Skeletal muscle tissue (tissue), 4 donors: ENCODE data around the gene ZDHHC19. TPM values are rescaled to one million over a fixed set of nuclear protein-coding genes. Genes with fewer than 3 reads are reported as not detected.
"Not testable (repeated sequence)": the region's sequence is repeated elsewhere in the genome, so short reads cannot be mapped to it uniquely, and the experiment has no call there.

Source experiments
- H3K27ac ChIP-seq: one replicate; pipeline ENCODE4 v1.7.0; 2013; ENCODE audit warnings: mild to moderate bottlenecking, low read depth, low read length, inconsistent platforms
- H3K27me3 ChIP-seq, 3 donors: one replicate each; pipeline ENCODE4 v1.7.0; 2013; ENCODE audit warnings: low read length in 3 of 3; ENCODE audit not compliant: control insufficient read depth in 3 of 3, insufficient read depth in 3 of 3
- H3K36me3 ChIP-seq, 3 donors: one replicate each; pipeline ENCODE4 v1.7.0; 2013; ENCODE audit warnings: low read length in 3 of 3; ENCODE audit not compliant: control insufficient read depth in 3 of 3, insufficient read depth in 3 of 3
- H3K4me1 ChIP-seq, 3 donors: one replicate each; pipeline ENCODE4 v1.7.0; 2013; ENCODE audit warnings: low read length in 3 of 3, mild to moderate bottlenecking in 3 of 3; ENCODE audit not compliant: control insufficient read depth in 3 of 3, insufficient read depth in 3 of 3
- H3K4me3 ChIP-seq, 3 donors: one replicate each; pipeline ENCODE4 v1.7.0; 2013; ENCODE audit warnings: low read length in 3 of 3
- H3K9ac ChIP-seq, 3 donors: one replicate each; pipeline ENCODE4 v1.7.0; 2013; ENCODE audit warnings: low read length in 3 of 3, mild to moderate bottlenecking in 3 of 3, moderate library complexity in 2 of 3, low read depth in 1 of 3
- H3K9me3 ChIP-seq, 3 donors: one replicate each; pipeline ENCODE4 v1.7.0; 2013; ENCODE audit warnings: low read length in 3 of 3; ENCODE audit not compliant: control insufficient read depth in 3 of 3
- total RNA-seq: library from RNA; depleted of rRNA; stranded (reverse); fragments of >200 nt; gene quantifications from one replicate; pipeline ENCODE4 v1.2.3, GENCODE V29; 2014
- donor health status: Osteomylitis.

The ZDHHC19 gene, protein sequence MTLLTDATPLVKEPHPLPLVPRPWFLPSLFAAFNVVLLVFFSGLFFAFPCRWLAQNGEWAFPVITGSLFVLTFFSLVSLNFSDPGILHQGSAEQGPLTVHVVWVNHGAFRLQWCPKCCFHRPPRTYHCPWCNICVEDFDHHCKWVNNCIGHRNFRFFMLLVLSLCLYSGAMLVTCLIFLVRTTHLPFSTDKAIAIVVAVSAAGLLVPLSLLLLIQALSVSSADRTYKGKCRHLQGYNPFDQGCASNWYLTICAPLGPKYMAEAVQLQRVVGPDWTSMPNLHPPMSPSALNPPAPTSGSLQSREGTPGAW
- not detected for total RNA-seq

DNA sequence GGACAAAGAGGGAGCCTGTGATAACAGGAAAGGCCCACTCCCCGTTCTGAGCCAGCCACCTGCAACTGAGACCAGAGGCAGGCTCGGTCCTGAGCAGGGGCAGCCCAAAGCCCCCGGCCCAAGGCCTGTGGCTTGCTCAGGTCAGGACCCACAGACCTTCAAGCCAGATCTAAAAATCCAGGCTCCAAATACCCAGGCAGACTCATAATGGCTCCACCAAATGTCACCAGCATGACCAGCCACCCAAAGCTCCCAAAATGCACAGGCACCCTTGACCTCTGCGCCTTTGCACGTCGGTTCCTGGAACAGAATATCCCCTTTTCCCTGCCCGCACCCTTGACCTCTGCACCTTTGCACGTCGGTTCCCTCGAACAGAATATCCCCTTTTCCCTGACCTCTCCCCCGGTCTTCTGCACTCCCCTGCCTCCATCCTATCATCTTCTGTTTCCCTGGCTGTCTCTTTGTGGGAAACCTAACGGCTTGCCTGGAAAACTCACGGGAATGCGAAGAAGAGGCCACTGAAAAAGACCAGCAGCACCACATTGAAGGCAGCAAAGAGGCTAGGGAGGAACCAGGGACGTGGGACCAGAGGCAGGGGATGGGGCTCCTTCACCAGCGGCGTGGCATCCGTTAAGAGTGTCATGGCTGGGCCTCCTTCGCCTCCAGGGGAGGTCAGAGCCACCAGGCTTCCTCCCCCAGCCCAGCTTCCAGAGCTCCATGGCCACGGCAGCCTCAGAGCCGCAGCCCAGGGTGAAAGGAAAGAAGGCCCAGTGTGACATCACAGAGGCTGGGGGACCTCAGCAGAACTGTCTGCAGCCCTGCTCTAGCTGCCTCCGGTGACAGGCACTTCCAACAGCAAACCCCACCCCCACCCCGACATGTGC, at the start of gene ZDHHC19:
Gene ZDHHC19, minus strand, starts transcription at position 728 of the 884 bp plus-strand sequence. Its CDS starts 85 bp downstream, at position 643.
- H3K9me3 ChIP-seq: no peaks in the 10 kb centered on the region
- H3K36me3 ChIP-seq: no peaks in the 10 kb centered on the region
- H3K9ac ChIP-seq: no peak within 1 kb of the TSS
- H3K4me1 ChIP-seq: peaks cover 2 to 5% (median 2%) of the 10 kb centered on the region in 3 donors
- H3K27me3 ChIP-seq: peaks cover 0 to 13% (median 2%) of the 10 kb centered on the region in 3 donors
- H3K27ac ChIP-seq: no peak within 1 kb of the TSS
- no peak within 1 kb of the TSS for H3K4me3 ChIP-seq

DNA sequence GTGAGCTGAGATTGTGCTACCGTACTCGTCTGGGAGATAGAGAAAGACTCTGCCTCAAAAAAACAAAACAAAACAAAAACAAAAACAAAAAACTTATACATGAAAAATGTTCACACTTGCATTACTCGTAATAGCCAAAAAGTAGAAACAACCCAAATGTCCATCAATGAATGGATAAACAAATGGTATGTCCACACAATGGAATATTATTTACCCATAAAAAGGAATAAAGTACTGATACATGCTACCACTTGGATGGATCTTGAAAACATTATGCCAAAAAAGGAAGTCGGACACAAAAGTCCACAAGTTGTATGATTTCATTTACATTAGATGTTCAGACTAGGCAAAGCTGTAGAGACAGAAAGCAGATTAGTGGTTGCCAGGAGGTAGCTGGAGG, 49.6 kb upstream of the ZDHHC19 start:
- no peak overlapping the region for H3K4me3 ChIP-seq
- no peaks in the 10 kb centered on the region for H3K27me3 ChIP-seq
- H3K9me3 ChIP-seq: no peaks in the 10 kb centered on the region
- no peak overlapping the region for H3K9ac ChIP-seq
- peaks cover 9 to 24% (median 13%) of the 10 kb centered on the region in 3 donors for H3K36me3 ChIP-seq
- H3K27ac ChIP-seq: no peak overlapping the region
- no peaks in the 10 kb centered on the region for H3K4me1 ChIP-seq

DNA sequence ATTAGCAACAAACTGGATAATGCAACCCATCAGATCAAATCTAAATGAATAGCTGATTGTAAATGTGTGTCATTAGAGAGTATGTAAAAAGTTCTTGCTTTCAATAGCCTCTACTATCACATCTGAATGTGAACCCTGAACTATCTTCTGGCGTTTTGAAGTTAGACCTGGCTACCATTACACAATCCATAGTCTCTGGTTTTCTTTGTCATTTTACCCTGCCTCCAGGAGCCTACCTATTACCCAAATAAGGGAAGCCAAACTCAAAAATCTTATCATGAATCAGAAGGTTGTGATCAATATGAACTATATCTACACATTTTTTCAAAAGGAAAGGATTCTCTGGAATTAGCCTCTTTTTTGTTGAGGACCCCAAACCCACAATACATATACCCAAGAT, 44.6 kb upstream of the ZDHHC19 start:
- Histone ChIP-seq H3K9ac (no peak overlapping the region), H3K4me3 (no peak overlapping the region), H3K9me3 (no peaks in the 10 kb centered on the region), H3K27ac (no peak overlapping the region), H3K4me1 (peaks cover 0 to 5% (median 0%) of the 10 kb centered on the region in 3 donors), H3K27me3 (no peaks in the 10 kb centered on the region), H3K36me3 (peaks cover 6 to 24% (median 15%) of the 10 kb centered on the region in 3 donors)

DNA sequence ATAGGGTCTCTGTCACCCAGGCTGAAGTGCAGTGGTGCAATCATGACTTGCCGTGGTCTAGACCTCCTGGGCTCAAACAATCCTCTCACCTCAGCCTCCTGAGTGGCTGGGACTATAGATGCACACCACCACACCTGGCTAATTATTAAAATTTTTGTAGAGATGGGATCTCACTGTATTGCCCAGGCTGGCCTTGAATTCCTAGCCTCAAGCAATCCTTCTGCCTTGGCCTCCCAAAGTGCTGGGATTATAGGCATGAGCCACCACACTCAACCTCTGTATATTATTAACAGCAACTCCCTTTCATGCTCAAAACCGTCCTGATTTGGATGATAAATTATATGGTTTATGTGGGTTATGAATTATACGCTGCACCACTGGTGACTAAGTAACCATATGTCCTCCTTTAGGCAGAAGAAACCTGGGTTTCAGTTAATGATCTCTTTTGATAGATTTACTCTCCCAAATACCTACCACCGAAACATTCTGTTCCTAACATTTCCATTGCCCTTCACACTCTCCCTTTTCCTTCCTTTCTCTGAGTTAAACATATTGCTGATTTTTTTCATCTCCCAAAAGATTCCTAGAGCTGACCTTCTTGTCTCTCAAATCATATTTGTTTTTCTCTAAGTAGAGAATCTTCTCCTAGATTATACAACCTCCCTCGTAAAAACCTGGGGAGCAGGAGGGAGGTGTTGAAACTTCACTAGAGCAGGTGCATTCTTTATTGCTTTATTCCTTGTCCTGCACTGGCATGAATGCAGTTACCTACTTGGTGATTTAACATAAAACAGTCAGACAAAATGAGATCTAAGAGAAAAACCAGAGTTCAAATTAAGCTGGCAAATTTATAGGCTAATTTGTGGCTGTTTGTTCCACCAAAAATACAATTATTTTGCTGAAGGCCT, 43.4 kb upstream of the ZDHHC19 start:
- Histone ChIP-seq H3K36me3 (peaks cover 6 to 25% (median 15%) of the 10 kb centered on the region in 3 donors), H3K27ac (no peak overlapping the region), H3K4me3 (no peak overlapping the region), H3K4me1 (peaks cover 0 to 5% (median 0%) of the 10 kb centered on the region in 3 donors), H3K27me3 (no peaks in the 10 kb centered on the region), H3K9me3 (no peaks in the 10 kb centered on the region), H3K9ac (no peak overlapping the region)

DNA sequence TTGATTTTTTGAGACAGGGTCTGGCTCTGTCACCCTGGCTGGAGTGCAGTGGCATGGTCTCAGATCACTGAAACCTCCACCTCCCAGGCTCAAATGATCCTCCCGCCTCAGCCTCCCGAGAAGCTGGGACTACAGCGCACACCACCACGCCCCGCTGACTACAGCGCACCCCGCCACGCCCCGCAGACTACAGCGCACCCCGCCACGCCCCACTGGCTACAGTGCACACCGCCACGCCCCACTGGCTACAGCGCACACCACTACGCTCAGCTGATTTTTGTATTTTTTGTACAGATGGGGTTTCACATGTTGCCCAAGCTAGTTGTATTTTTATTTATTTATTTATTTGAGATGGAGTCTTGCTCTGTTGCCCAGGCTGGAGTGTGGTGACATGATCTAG, 40.7 kb upstream of the ZDHHC19 start:
- Histone ChIP-seq H3K27ac (no peak overlapping the region), H3K36me3 (peaks cover 15 to 32% (median 25%) of the 10 kb centered on the region in 3 donors), H3K4me1 (peaks cover 0 to 5% (median 0%) of the 10 kb centered on the region in 3 donors), H3K9me3 (no peaks in the 10 kb centered on the region), H3K4me3 (no peak overlapping the region), H3K9ac (no peak overlapping the region), H3K27me3 (no peaks in the 10 kb centered on the region)

DNA sequence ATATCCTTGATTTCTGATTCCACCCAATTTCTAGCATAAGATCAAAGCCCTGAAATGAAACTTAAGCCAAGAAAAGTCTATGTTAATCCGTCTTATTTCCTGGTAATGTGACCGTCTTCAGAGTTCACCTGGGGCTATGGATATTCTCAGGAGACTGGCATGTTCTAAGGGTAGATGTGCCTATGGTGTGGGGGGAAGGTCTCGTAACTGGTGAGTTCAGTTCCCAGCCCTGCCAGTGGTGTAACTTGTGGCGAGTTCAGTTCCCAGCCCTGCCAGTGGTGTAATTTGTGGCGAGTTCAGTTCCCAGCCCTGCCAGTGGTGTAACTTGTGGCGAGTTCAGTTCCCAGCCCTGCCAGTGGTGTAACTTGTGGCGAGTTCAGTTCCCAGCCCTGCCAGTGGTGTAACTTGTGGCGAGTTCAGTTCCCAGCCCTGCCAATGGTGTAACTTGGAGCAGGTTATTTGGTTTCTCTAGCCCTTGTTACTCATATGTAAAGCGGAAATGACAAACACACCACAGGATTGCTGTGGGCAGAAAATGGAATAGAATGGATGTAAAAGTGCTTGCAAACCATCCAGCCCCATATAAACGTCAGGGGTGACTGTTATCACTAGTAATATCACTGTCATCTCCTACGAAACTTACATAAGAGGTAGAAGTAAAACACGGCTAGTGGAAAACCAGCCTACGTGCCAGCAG, 35.6 kb upstream of the ZDHHC19 start:
- Histone ChIP-seq H3K36me3 (peaks cover 22 to 38% (median 33%) of the 10 kb centered on the region in 3 donors), H3K9ac (no peak overlapping the region), H3K4me1 (peaks cover 0 to 5% (median 0%) of the 10 kb centered on the region in 3 donors), H3K27me3 (no peaks in the 10 kb centered on the region), H3K9me3 (no peaks in the 10 kb centered on the region), H3K4me3 (no peak overlapping the region), H3K27ac (no peak overlapping the region)

DNA sequence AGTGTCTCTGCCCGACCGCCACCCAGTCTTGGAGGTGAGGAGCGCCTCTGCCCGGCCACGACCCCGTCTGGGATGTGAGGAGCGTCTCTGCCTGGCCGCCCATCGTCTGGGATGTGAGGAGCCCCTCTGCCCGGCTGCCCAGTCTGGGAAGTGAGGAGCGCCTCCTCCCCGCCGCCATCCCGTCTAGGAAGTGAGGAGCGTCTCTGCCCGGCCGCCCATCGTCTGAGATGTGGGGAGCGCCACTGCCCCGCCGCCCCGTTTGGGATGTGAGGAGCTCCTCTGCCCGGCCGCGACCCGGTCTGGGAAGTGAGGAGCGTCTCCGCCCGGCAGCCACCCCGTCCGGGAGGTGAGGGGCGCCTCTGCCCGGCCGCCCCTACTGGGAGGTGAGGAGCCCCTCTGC, 33.0 kb upstream of the ZDHHC19 start:
- not testable (repeated sequence) for H3K4me3 ChIP-seq, H3K27ac ChIP-seq, H3K4me1 ChIP-seq, H3K9me3 ChIP-seq, H3K9ac ChIP-seq, H3K27me3 ChIP-seq
- H3K36me3 ChIP-seq: peaks cover 31 to 54% (median 37%) of the 10 kb centered on the region in 3 donors

DNA sequence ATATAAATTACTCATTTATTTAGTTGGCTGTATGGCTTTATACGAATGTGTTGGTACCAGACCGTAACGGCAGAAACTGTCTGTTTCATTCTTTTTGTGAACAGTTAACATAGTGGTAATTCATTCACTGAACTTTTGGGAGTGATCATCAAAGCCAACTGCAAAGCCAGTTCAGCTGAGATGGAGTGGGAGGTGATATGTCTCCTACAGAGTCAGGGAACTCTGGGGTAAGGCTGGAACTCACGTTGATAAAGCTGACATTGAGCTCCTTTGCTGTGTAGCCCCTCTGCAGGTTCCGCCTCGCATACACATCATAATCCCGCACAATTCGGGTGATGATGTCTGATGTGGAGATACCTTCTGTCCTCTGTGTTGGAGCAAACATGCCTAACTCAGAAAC, 30.5 kb upstream of the ZDHHC19 start:
- H3K27me3 ChIP-seq: no peaks in the 10 kb centered on the region
- H3K9me3 ChIP-seq: no peaks in the 10 kb centered on the region
- H3K36me3 ChIP-seq: peaks cover 32 to 61% (median 44%) of the 10 kb centered on the region in 3 donors
- H3K27ac ChIP-seq: no peak overlapping the region
- no peaks in the 10 kb centered on the region for H3K4me1 ChIP-seq
- no peak overlapping the region for H3K4me3 ChIP-seq
- H3K9ac ChIP-seq: no peak overlapping the region

DNA sequence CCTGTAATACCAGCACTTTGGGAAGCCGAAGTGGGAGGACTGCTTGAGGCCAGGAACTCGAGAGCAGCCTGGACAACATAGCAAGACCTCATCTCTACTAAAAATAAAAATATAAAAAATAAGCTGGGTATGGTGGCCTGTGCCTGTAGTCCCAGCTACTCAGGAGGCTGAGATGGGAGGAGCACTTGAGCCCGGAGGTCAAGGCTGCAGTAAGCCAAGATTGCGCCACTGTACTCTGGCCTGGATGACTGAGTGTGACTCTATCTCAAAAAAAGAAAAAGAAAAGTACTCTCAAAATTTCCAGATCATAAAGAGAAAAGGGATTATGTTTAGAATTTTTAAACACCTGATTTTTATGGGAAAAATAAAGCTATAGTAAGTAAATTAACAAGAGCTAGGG, 29.2 kb upstream of the ZDHHC19 start:
- Histone ChIP-seq H3K9me3 (no peaks in the 10 kb centered on the region), H3K4me1 (no peaks in the 10 kb centered on the region), H3K4me3 (no peak overlapping the region), H3K27ac (no peak overlapping the region), H3K27me3 (no peaks in the 10 kb centered on the region), H3K9ac (no peak overlapping the region), H3K36me3 (peaks cover 31 to 51% (median 44%) of the 10 kb centered on the region in 3 donors)
